SK-N-MC (cell line): ENCODE results near the gene OARD1.

Experiments
- EZH2 ChIP-seq: fragments of 200-600 bp; sonication (generic); IDR thresholded peaks from one replicate; pipeline ENCODE4 v1.6.1; 2017; ENCODE audit warnings: antibody characterized with exemption
- POLR2AphosphoS5 ChIP-seq: IDR thresholded peaks from 2 replicates; pipeline ENCODE4 v1.6.1; 2012; ENCODE audit warnings: mild to moderate bottlenecking, low read depth, low read length, borderline replicate concordance

DNA sequence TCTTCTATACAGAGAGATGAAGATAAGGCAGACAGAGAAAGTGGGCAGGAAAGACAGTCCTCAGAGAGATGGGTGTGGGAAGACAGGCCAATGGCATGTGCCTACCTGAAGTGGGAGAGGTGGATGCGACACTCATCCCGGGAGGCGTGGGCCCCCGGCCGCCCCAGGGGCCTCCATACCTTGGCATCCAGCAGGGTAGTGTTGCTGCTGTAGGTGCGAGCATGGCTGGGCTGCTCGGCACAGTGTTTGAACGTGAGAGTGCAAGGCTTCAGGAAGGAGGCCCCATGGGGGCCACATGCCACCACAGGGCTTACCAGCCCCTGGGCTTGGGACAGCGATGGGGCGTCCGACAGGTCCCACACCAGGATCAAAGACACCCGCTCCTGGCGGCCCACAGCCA lies 38.4 kb downstream of the OARD1 start:
- TF ChIP-seq EZH2, result no peak
- no peak for TF ChIP-seq POLR2AphosphoS5
